GM19099 (cell line): ENCODE data around the gene MBD5.

ENCODE experiments used
- POLR2A ChIP-seq: IDR thresholded peaks from 3 replicates; pipeline ENCODE4 v1.6.1; 2011; ENCODE audit warnings: low read depth; ENCODE audit not compliant: insufficient read length; ENCODE audit errors: extremely low read depth

The MBD5 gene

GRCh38 chr2:148555622-148556294, 534.9 kb downstream of the MBD5 start:
- no peak for TF ChIP-seq POLR2A

GRCh38 chr2:148557844-148558436, 537.0 kb downstream of the MBD5 start:
- TF ChIP-seq POLR2A, result no peak

- no peak for TF ChIP-seq POLR2A
These were observed 539.6 kb downstream of the MBD5 start for GRCh38 chr2:148560496-148560895.

- no peak for TF ChIP-seq POLR2A
These were observed 540.5 kb downstream of the MBD5 start for GRCh38 chr2:148561389-148561788.

GRCh38 chr2:148565272-148565894, 544.5 kb downstream of the MBD5 start:
- no peak for TF ChIP-seq POLR2A
